ENCODE data around the gene TTC12. TPM values are rescaled to one million over a fixed set of nuclear protein-coding genes. Genes with fewer than 3 reads are reported as not detected.

Gene TTC12
- total RNA-seq, 1 donor: 21.4 TPM

GRCh38 chr11:113269096-113269495, 45.3 kb upstream of the TTC12 start:
- no peak for DNase-seq (ENCODE audit: insufficient read length, low spot score, missing footprints)
- H3K27ac ChIP-seq (ENCODE audit: low read depth, low read length): no peak overlapping the region

GRCh38 chr11:113269636-113270035, 44.7 kb upstream of the TTC12 start:
- H3K36me3 ChIP-seq (ENCODE audit: insufficient read depth, low read length): no peaks in the 10 kb centered on the region
- no peak overlapping the region for H3K27ac ChIP-seq (ENCODE audit: low read depth, low read length)
- no peaks in the 10 kb centered on the region for H4K20me1 ChIP-seq (ENCODE audit: insufficient read depth, low read length)
- no peak overlapping the region for H2AFZ ChIP-seq (ENCODE audit: low read length)
- H3K9me3 ChIP-seq (ENCODE audit: low read depth, low read length): no peaks in the 10 kb centered on the region
- TF ChIP-seq CTCF (IDR thresholded peaks at IDR 0.05; ENCODE audit: extremely low read depth, low read depth, low read length): no peak
- no peaks in the 10 kb centered on the region for H3K4me1 ChIP-seq (ENCODE audit: insufficient read depth, low read length)
- peaks cover 6% of the 10 kb centered on the region for H3K27me3 ChIP-seq (ENCODE audit: insufficient read depth, low read length)
- H3K4me2 ChIP-seq (ENCODE audit: insufficient read depth, low read length): no peak overlapping the region
- DNase-seq (ENCODE audit: insufficient read length, low spot score, missing footprints): no peak
- no peaks in the 10 kb centered on the region for H3K79me2 ChIP-seq (ENCODE audit: insufficient read depth, low read length)
- H3K4me3 ChIP-seq (ENCODE audit: insufficient read depth, low read length): no peak overlapping the region

More at GRCh38 chr11:113269096-113269495, 45.3 kb upstream of the TTC12 start:
- no peak overlapping the region for H3K4me3 ChIP-seq (ENCODE audit: insufficient read depth, low read length)
- no peaks in the 10 kb centered on the region for H3K9me3 ChIP-seq (ENCODE audit: low read depth, low read length)
- TF ChIP-seq CTCF (IDR thresholded peaks at IDR 0.05; ENCODE audit: extremely low read depth, low read depth, low read length): no peak
- no peak overlapping the region for H2AFZ ChIP-seq (ENCODE audit: low read length)
- no peaks in the 10 kb centered on the region for H3K79me2 ChIP-seq (ENCODE audit: insufficient read depth, low read length)
- H4K20me1 ChIP-seq (ENCODE audit: insufficient read depth, low read length): no peaks in the 10 kb centered on the region
- H3K36me3 ChIP-seq (ENCODE audit: insufficient read depth, low read length): no peaks in the 10 kb centered on the region
- no peak overlapping the region for H3K4me2 ChIP-seq (ENCODE audit: insufficient read depth, low read length)
- peaks cover 6% of the 10 kb centered on the region for H3K27me3 ChIP-seq (ENCODE audit: insufficient read depth, low read length)
- no peaks in the 10 kb centered on the region for H3K4me1 ChIP-seq (ENCODE audit: insufficient read depth, low read length)

GRCh38 chr11:113270080-113270479, 44.3 kb upstream of the TTC12 start:
- TF ChIP-seq CTCF (IDR thresholded peaks at IDR 0.05; ENCODE audit: extremely low read depth, low read depth, low read length): no peak

GRCh38 chr11:113271551-113272245, 42.7 kb upstream of the TTC12 start:
- Histone ChIP-seq H3K27ac (ENCODE audit: low read depth, low read length) (no peak overlapping the region), H2AFZ (ENCODE audit: low read length) (no peak overlapping the region), H3K36me3 (ENCODE audit: insufficient read depth, low read length) (no peaks in the 10 kb centered on the region), H3K79me2 (ENCODE audit: insufficient read depth, low read length) (no peaks in the 10 kb centered on the region), H3K4me3 (ENCODE audit: insufficient read depth, low read length) (no peak overlapping the region), H3K27me3 (ENCODE audit: insufficient read depth, low read length) (peaks cover 3% of the 10 kb centered on the region), H3K4me2 (ENCODE audit: insufficient read depth, low read length) (no peak overlapping the region), H4K20me1 (ENCODE audit: insufficient read depth, low read length) (no peaks in the 10 kb centered on the region), H3K9me3 (ENCODE audit: low read depth, low read length) (no peaks in the 10 kb centered on the region), H3K4me1 (ENCODE audit: insufficient read depth, low read length) (no peaks in the 10 kb centered on the region)
- no peak for TF ChIP-seq CTCF (IDR thresholded peaks at IDR 0.05; ENCODE audit: extremely low read depth, low read depth, low read length)
- DNase-seq (ENCODE audit: insufficient read length, low spot score, missing footprints): no peak

More at GRCh38 chr11:113270080-113270479, 44.3 kb upstream of the TTC12 start:
- DNase-seq (ENCODE audit: insufficient read length, low spot score, missing footprints): no peak
- no peaks in the 10 kb centered on the region for H3K4me1 ChIP-seq (ENCODE audit: insufficient read depth, low read length)
- peaks cover 5% of the 10 kb centered on the region for H3K27me3 ChIP-seq (ENCODE audit: insufficient read depth, low read length)
- H3K36me3 ChIP-seq (ENCODE audit: insufficient read depth, low read length): no peaks in the 10 kb centered on the region
- no peak overlapping the region for H3K4me3 ChIP-seq (ENCODE audit: insufficient read depth, low read length)
- H3K4me2 ChIP-seq (ENCODE audit: insufficient read depth, low read length): no peak overlapping the region
- H2AFZ ChIP-seq (ENCODE audit: low read length): no peak overlapping the region
- H3K79me2 ChIP-seq (ENCODE audit: insufficient read depth, low read length): no peaks in the 10 kb centered on the region
- no peaks in the 10 kb centered on the region for H3K9me3 ChIP-seq (ENCODE audit: low read depth, low read length)
- H3K27ac ChIP-seq (ENCODE audit: low read depth, low read length): no peak overlapping the region
- H4K20me1 ChIP-seq (ENCODE audit: insufficient read depth, low read length): no peaks in the 10 kb centered on the region

Data from osteoblast (primary cell).